ENCODE data around the gene NXNL2.

The NXNL2 gene

GRCh38 chr9:88533951-88534455, 975 bp upstream of the NXNL2 start:
- DNase-seq: no peak

- peak; percentile 4 for DNase-seq
These were observed 446 bp downstream of the NXNL2 start for GRCh38 chr9:88535226-88536022.

- DNase-seq: no peak
These were observed 996 bp downstream of the NXNL2 start for GRCh38 chr9:88536023-88536324.

GRCh38 chr9:88536951-88537760, 2.2 kb downstream of the NXNL2 start:
- no peak for DNase-seq

GRCh38 chr9:88537761-88538091, 2.7 kb downstream of the NXNL2 start:
- DNase-seq: peak; percentile 16

- DNase-seq: no peak
These were observed 3.5 kb downstream of the NXNL2 start for GRCh38 chr9:88538311-88539085.

GRCh38 chr9:88539246-88539645, 4.3 kb downstream of the NXNL2 start:
- no peak for DNase-seq

- DNase-seq: no peak
These were observed 5.3 kb downstream of the NXNL2 start for GRCh38 chr9:88540251-88540763.

- no peak for DNase-seq
These were observed 9.3 kb downstream of the NXNL2 start for GRCh38 chr9:88544245-88544644.

GRCh38 chr9:88551546-88552137, 16.7 kb downstream of the NXNL2 start:
- no peak for DNase-seq

- no peak for DNase-seq
These were observed 18.4 kb downstream of the NXNL2 start for GRCh38 chr9:88553350-88553749.

- no peak for DNase-seq
These were observed 20.4 kb downstream of the NXNL2 start for GRCh38 chr9:88555268-88555980.

GRCh38 chr9:88559661-88560060, 24.7 kb downstream of the NXNL2 start:
- no peak for DNase-seq

GRCh38 chr9:88567870-88568269, 32.9 kb downstream of the NXNL2 start:
- DNase-seq: no peak

GRCh38 chr9:88571419-88571818, 36.4 kb downstream of the NXNL2 start:
- no peak for DNase-seq

- DNase-seq: no peak
These were observed 37.7 kb downstream of the NXNL2 start for GRCh38 chr9:88572684-88573083.

- no peak for DNase-seq
These were observed 40.0 kb downstream of the NXNL2 start for GRCh38 chr9:88574953-88575352.

- no peak for DNase-seq
These were observed 42.5 kb downstream of the NXNL2 start for GRCh38 chr9:88577256-88578120.

- peak; percentile 65 for DNase-seq
These were observed 43.4 kb downstream of the NXNL2 start for GRCh38 chr9:88578121-88579049.
